SK-N-SH treated with all-trans-retinoic acid at 6 μM for 48 hours (cell line): ENCODE results near the gene NF1.
"Not testable (repeated sequence)": the region's sequence is repeated elsewhere in the genome, so short reads cannot be mapped to it uniquely, and the experiment has no call there.

ENCODE experiments used
- TCF4 ChIP-seq: fragments of 250-450 bp; sonication (Bioruptor Pico); IDR thresholded peaks from 2 replicates; pipeline ENCODE4 v1.8.0; 2021; ENCODE audit warnings: mild to moderate bottlenecking, moderate library complexity, borderline replicate concordance
- ZNF565 ChIP-seq: fragments of 450-650 bp; formaldehyde crosslinking; conservative IDR thresholded peaks from 2 replicates; pipeline ENCODE4 v1.5.0; 2020; ENCODE audit warnings: low read depth, mild to moderate bottlenecking, moderate library complexity
- ZNF70 ChIP-seq: fragments of 450-650 bp; formaldehyde crosslinking; IDR thresholded peaks from 2 replicates; pipeline ENCODE4 v1.5.0; 2020; ENCODE audit warnings: mild to moderate bottlenecking, moderate library complexity

GRCh38 chr17:31198666-31199065, 103.9 kb downstream of the NF1 start:
- TF ChIP-seq TCF4, ZNF565, ZNF70 (CRISPR knock-in tag): not testable (repeated sequence)
